Measurements from ENCODE around the gene GAK. TPM values are rescaled to one million over a fixed set of nuclear protein-coding genes. Genes with fewer than 3 reads are reported as not detected.

The GAK gene
- total RNA-seq, 4 donors from 2014 or later: 70.1 to 95.3 (median 78.1) TPM

DNA sequence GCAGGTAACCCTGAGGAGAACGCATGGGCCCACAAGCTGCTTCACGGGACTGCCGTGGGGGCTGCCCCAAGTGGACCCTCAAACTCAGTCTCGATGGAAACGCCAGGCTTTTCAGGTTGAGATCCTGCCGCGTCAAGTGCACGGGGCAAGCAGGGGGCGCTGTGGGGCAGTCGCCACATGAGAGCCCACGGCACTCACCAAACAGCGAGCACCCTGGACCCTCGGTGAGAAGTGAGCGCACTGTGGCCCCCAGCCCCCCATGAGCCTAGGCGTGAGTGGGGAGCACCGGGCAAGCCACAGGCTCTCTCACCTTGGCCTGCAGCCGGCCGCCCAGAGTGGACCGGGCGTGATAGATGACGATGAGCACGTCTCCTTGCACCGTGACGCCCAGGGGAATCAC is 55.3 kb downstream of the GAK start:
- Histone ChIP-seq H3K36me3 (peaks cover 0 to 100% of the 10 kb centered on the region in 2 donors), H3K4me1 (no peaks in the 10 kb centered on the region), H3K4me3 (no peak overlapping the region), H3K27me3 (no peaks in the 10 kb centered on the region), H3K9me3 (no peaks in the 10 kb centered on the region), H3K27ac (no peak overlapping the region)
- 84 to 96% methylated on average over 10 to 11 of the region's 24 CpGs for WGBS, 2 donors (ENCODE audit: low coverage in 1 of 2)
- ATAC-seq: no peak
- TF ChIP-seq, protein P1, sequence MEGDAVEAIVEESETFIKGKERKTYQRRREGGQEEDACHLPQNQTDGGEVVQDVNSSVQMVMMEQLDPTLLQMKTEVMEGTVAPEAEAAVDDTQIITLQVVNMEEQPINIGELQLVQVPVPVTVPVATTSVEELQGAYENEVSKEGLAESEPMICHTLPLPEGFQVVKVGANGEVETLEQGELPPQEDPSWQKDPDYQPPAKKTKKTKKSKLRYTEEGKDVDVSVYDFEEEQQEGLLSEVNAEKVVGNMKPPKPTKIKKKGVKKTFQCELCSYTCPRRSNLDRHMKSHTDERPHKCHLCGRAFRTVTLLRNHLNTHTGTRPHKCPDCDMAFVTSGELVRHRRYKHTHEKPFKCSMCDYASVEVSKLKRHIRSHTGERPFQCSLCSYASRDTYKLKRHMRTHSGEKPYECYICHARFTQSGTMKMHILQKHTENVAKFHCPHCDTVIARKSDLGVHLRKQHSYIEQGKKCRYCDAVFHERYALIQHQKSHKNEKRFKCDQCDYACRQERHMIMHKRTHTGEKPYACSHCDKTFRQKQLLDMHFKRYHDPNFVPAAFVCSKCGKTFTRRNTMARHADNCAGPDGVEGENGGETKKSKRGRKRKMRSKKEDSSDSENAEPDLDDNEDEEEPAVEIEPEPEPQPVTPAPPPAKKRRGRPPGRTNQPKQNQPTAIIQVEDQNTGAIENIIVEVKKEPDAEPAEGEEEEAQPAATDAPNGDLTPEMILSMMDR (IDR thresholded peaks at IDR 0.05): peak in 1 of 4 experiments; percentile 9
- no peak for TF ChIP-seq POLR2AphosphoS5 (IDR thresholded peaks at IDR 0.05)
- no peak for TF ChIP-seq EP300 (IDR thresholded peaks at IDR 0.05)

DNA sequence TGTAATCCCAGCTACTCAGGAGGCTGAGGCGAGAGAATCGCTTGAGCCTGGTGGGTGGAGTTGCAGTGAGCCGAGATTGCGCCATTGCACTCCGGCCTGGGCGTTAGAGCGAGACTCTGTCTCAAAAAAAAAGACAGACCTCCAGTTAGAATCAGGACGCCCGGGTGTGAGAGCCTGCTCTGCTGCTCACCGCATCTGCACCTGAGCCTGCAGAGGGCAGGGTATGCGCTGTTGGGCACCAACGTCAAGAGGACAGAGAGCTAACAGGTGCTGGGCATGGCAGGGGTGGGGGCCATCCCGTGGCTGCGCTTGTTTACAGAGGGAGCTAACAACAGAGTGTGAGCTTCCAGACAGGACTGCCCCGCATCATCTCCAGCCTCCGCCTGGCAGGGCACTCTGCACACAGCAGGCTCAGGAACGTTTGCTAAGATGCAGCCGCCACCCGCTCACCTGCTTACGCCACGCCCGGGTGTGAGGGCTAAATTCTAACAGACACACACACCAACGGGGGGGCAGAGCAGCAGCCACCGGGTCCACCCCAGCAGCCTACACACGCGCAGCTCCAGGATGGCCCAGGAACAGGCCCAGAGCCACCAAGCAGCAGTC is 56.2 kb downstream of the GAK start:
- Histone ChIP-seq H3K4me1 (no peaks in the 10 kb centered on the region), H3K27ac (no peak overlapping the region), H3K9me3 (no peaks in the 10 kb centered on the region), H3K27me3 (no peaks in the 10 kb centered on the region), H3K4me3 (no peak overlapping the region), H3K36me3 (peaks cover 0 to 100% of the 10 kb centered on the region in 2 donors)
- TF ChIP-seq, protein P1 (IDR thresholded peaks at IDR 0.05): no peak
- no peak for TF ChIP-seq POLR2AphosphoS5 (IDR thresholded peaks at IDR 0.05)
- no peak for TF ChIP-seq EP300 (IDR thresholded peaks at IDR 0.05)
- no peak for TF ChIP-seq POLR2A (IDR thresholded peaks at IDR 0.05)
- no peak for ATAC-seq
- WGBS, 2 donors (ENCODE audit: low coverage in 1 of 2): 91% methylated on average over 7 of the region's 26 CpGs; no CpG with 5 or more reads in 1 of the 2 donors

DNA sequence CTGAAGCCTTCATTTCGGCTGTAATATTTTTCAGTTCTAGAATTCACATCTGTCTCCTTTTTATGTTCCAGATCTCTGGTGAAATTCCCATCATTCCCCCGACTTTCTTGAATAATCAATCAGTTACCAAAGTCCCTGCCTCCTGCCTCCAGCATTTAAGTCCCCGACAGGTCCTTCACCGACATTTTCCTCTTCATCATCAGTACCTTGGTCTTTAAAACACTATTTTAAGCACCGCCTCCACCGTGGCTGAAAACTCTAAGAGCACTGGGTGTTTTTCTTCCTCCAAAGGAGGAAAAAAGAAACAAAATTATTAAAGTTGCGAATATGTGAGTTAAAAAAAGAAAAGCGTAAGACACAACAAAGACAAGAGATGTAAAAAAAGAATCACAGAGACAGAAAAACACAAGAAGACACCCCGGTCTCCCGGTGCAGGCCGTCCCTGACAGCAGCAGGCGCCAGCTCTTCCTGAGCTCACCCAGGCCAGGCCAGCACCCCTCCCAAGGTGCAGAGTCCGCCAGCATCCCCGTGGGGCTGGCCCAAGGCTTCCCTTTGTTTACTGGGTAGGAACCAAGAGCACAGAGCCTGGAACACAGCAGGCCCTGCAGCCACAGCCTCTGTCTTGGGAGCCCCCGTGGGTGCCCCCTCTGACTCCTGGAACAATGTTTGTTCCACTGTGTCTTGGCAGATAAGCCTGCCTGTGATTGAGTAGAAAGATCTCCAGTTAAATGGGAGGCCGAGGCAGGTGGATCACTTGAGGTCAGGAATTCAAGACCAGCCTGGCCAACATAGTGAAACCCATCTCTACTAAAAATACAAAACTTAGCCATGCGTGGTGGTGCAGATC is 56.9 kb downstream of the GAK start:
- no peak overlapping the region for H3K27ac ChIP-seq
- no peaks in the 10 kb centered on the region for H3K9me3 ChIP-seq
- WGBS, 2 donors (ENCODE audit: low coverage in 1 of 2): 83 to 86% methylated on average over 10 to 13 of the region's 17 CpGs
- peaks cover 0 to 100% of the 10 kb centered on the region in 2 donors for H3K36me3 ChIP-seq
- no peaks in the 10 kb centered on the region for H3K27me3 ChIP-seq
- no peak for ATAC-seq
- no peak overlapping the region for H3K4me3 ChIP-seq
- H3K4me1 ChIP-seq: no peaks in the 10 kb centered on the region
- TF ChIP-seq POLR2AphosphoS5 (IDR thresholded peaks at IDR 0.05) (no peak), POLR2A (IDR thresholded peaks at IDR 0.05) (no peak), EP300 (IDR thresholded peaks at IDR 0.05) (no peak)
- TF ChIP-seq, protein P1 (IDR thresholded peaks at IDR 0.05): no peak

DNA sequence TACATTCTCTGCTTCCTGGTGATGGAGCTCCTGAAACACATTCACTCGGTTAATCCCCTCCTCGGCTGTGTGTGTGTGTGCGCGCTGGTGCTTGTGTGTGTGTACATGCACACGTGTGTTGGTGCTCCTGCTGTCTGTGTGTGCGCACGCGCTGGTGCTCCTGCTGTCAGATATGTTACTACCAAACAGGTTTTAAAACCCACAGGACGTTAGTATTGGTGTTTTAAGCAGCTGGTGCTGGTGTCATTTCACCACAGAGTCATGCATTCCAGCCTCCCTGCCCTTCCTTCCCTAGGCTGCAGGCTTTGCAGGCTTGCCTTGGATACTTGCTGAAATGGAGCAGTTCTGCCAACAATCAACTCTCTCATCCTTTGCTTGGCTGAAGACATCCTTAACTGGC is 58.1 kb downstream of the GAK start:
- TF ChIP-seq POLR2AphosphoS5 (IDR thresholded peaks at IDR 0.05) (no peak), EP300 (IDR thresholded peaks at IDR 0.05) (no peak)
- H3K27me3 ChIP-seq: no peaks in the 10 kb centered on the region
- H3K4me1 ChIP-seq: no peaks in the 10 kb centered on the region
- WGBS, 2 donors (ENCODE audit: low coverage in 1 of 2): no CpG with 5 or more reads among the region's 9 CpGs
- H3K36me3 ChIP-seq: peaks cover 0 to 97% of the 10 kb centered on the region in 2 donors
- no peak for ATAC-seq
- H3K4me3 ChIP-seq: no peak overlapping the region
- no peak overlapping the region for H3K27ac ChIP-seq
- H3K9me3 ChIP-seq: no peaks in the 10 kb centered on the region

DNA sequence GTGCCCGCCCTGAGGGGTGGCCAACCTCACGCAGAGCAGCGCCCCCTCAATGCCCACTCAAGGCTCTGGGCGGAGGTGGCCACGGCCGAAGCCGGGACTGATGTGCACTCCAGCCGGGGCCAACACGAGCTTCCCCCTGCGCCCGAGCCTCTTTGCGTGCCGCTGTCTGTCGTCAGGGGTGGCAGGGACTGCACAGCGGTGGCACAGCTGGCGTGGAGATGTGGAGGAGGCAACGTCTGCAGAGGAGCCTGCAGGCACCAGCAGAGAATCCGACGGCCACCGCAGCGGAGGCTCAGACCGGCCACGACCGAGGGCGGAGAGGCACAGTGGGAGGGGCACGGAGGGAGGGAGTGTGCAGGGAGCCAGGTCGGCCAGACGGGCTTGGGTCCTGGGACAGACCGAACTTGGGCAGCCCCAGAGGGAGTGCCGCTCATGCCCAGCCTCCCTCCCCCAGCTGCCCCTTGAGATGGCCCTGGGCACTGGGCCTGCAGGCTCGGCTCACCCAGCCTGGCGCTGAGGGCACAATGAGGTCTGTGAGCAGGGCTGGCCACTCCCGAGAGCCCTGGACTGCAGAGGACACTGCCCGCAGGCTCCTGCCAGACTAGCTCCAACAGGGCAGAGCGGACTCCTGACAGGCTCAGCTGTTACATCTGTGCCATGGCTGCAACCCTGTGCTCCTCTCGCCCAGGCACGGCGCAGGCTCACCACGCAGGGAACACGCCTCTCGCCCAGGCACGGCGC is 59.7 kb downstream of the GAK start:
- H3K36me3 ChIP-seq: peaks cover 0 to 97% of the 10 kb centered on the region in 2 donors
- H3K27ac ChIP-seq: no peak overlapping the region
- H3K4me1 ChIP-seq: no peaks in the 10 kb centered on the region
- no peak overlapping the region for H3K4me3 ChIP-seq
- H3K9me3 ChIP-seq: no peaks in the 10 kb centered on the region
- TF ChIP-seq, protein P1 (IDR thresholded peaks at IDR 0.05): no peak
- TF ChIP-seq POLR2A (IDR thresholded peaks at IDR 0.05) (no peak), EP300 (IDR thresholded peaks at IDR 0.05) (no peak), POLR2AphosphoS5 (IDR thresholded peaks at IDR 0.05) (no peak)
- 100% methylated on average over 2 of the region's 43 CpGs; no CpG with 5 or more reads in 1 of the 2 donors for WGBS, 2 donors (ENCODE audit: low coverage in 1 of 2)
- ATAC-seq: no peak
- H3K27me3 ChIP-seq: no peaks in the 10 kb centered on the region

Measured in gastroesophageal sphincter (tissue), 4 donors.